ENCODE data around the gene ING3. TPM values are rescaled to one million over a fixed set of nuclear protein-coding genes. Genes with fewer than 3 reads are reported as not detected.

The ING3 gene
- total RNA-seq, 1 experiment from 2014 or later = 23.1 TPM

- Histone ChIP-seq H3K18ac (ENCODE audit: insufficient read length, low read depth, low read length) (no peak overlapping the region), H3K27ac (ENCODE audit: insufficient read length, low read depth, low read length) (no peak overlapping the region), H3K79me2 (ENCODE audit: insufficient read depth, low read length) (no peaks in the 10 kb centered on the region), H4K91ac (ENCODE audit: insufficient read length, low read depth, low read length) (no peak overlapping the region), H2BK15ac (ENCODE audit: low read depth, low read length) (no peak overlapping the region), H2BK12ac (ENCODE audit: insufficient read length, low read depth, low read length) (no peak overlapping the region), H4K5ac (ENCODE audit: insufficient read length, low read depth, low read length) (no peak overlapping the region), H3K23ac (ENCODE audit: insufficient read length, low read depth, low read length) (no peak overlapping the region), H3K9ac (ENCODE audit: extremely low read depth, insufficient read length, low read length) (no peak overlapping the region), H3K4ac (ENCODE audit: low read depth, low read length) (no peak overlapping the region), H4K20me1 (ENCODE audit: control insufficient read depth, insufficient read depth, insufficient read length) (no peaks in the 10 kb centered on the region), H4K8ac (replicated peaks; ENCODE audit: insufficient read length, low read depth, low read length) (no peak overlapping the region), H2BK20ac (ENCODE audit: low read depth, low read length, poor library complexity, severe bottlenecking) (no peak overlapping the region), H2AK5ac (ENCODE audit: insufficient read length, low read length) (no peak overlapping the region), H3K9me3 (ENCODE audit: control insufficient read depth, low read depth, low read length) (no peaks in the 10 kb centered on the region), H3K56ac (ENCODE audit: insufficient read length, low read depth, low read length) (no peak overlapping the region), H3K79me1 (ENCODE audit: insufficient read depth, low read depth, low read length, poor library complexity, severe bottlenecking) (no peaks in the 10 kb centered on the region), H3T11ph (ENCODE audit: low read length) (no peak overlapping the region), H2BK5ac (ENCODE audit: insufficient read length, low read length) (no peak overlapping the region), H3K14ac (ENCODE audit: insufficient read depth, low read length) (no peak overlapping the region), H3K23me2 (ENCODE audit: insufficient read length, low read depth, low read length, poor library complexity, severe bottlenecking) (no peaks in the 10 kb centered on the region), H2AFZ (ENCODE audit: low read length) (no peak overlapping the region), H3K4me2 (ENCODE audit: insufficient read depth, insufficient read length, low read length) (no peak overlapping the region), H2BK120ac (ENCODE audit: low read depth, low read length, poor library complexity, severe bottlenecking) (no peak overlapping the region), H3K27me3 (ENCODE audit: insufficient read depth, low read length) (no peaks in the 10 kb centered on the region), H3K4me1 (ENCODE audit: insufficient read depth, low read length) (peaks cover 2% of the 10 kb centered on the region; the same call in 1 of the 2 replicates)
- Mint-ChIP-seq H3K4me1 (peaks cover 16 to 19% of the 10 kb centered on the region in 2 experiments), H3K27ac (no peak overlapping the region), H3K27me3 (ENCODE audit: low read depth) (no peaks in the 10 kb centered on the region), H3K4me3 (no peak overlapping the region), H3K9me3 (no peaks in the 10 kb centered on the region), H3K36me3 (ENCODE audit: insufficient read depth in 1 of 3, low read depth in 3 of 3) (no peaks in the 10 kb centered on the region)
- TF ChIP-seq CTCF (conservative IDR thresholded peaks at IDR 0.05) = no peak
- WGBS (ENCODE audit: extremely low coverage, insufficient read length, low lambda C conversion rate) = no CpG with 5 or more reads among the region's 2 CpGs
- no peak for DNase-seq
Observed at GRCh38 chr7:121002048-121002756, 51.6 kb downstream of the ING3 start.
